Fibroblast of lung (primary cell): ENCODE measurements around the gene KIRREL3. TPM values are rescaled to one million over a fixed set of nuclear protein-coding genes. Genes with fewer than 3 reads are reported as not detected.

Experiments used
- DNase-seq, 2 donors: peaks; one replicate each; pipeline versions ENCODE4 v3.0.0 to v3.0.0-alpha.2; 2010; ENCODE audit warnings: low read depth in 2 of 2
- H2AFZ ChIP-seq: 2 replicates; pipeline ENCODE4 v1.5.1; 2012; ENCODE audit warnings: low read length, control low read depth, inconsistent platforms
- H3K27ac ChIP-seq: 2 replicates; pipeline ENCODE4 v1.5.1; 2011; ENCODE audit warnings: low read length, control low read depth; ENCODE audit not compliant: insufficient read depth
- H3K27me3 ChIP-seq: 2 replicates; pipeline ENCODE4 v1.5.1; 2011; ENCODE audit warnings: mild to moderate bottlenecking, low read length; ENCODE audit not compliant: control insufficient read depth, insufficient read depth
- H3K36me3 ChIP-seq: 2 replicates; pipeline ENCODE4 v1.5.1; 2011; ENCODE audit warnings: low read length; ENCODE audit not compliant: control insufficient read depth, insufficient read depth
- H3K4me1 ChIP-seq: 2 replicates; pipeline ENCODE4 v1.5.1; 2011; ENCODE audit warnings: low read length; ENCODE audit not compliant: control insufficient read depth, insufficient read depth; ENCODE audit errors: extremely low read depth
- H3K4me2 ChIP-seq: 2 replicates; pipeline ENCODE4 v1.5.1; 2011; ENCODE audit warnings: low read length, control low read depth; ENCODE audit not compliant: insufficient read depth; ENCODE audit errors: extremely low read depth
- H3K4me3 ChIP-seq, 4 experiments: fragments of 200-600 bp in 1 of 4; sonication (generic) in 1 of 4; replicated peaks in 1 of 4; 2 replicates each; pipeline ENCODE4 v1.5.1; 2011 to 2016; ENCODE audit warnings: low read length in 4 of 4, low read depth in 3 of 4, mild to moderate bottlenecking in 3 of 4, control low read depth in 2 of 4, inconsistent platforms in 1 of 4, mixed read lengths in 1 of 4; ENCODE audit not compliant: insufficient read depth in 1 of 4; ENCODE audit errors: control extremely low read depth in 1 of 4
- H3K79me2 ChIP-seq: 2 replicates; pipeline ENCODE4 v1.5.1; 2012; ENCODE audit warnings: mild to moderate bottlenecking, low read length, inconsistent platforms; ENCODE audit not compliant: control insufficient read depth, insufficient read depth
- H3K9ac ChIP-seq: 2 replicates; pipeline ENCODE4 v1.5.1; 2011; ENCODE audit warnings: mild to moderate bottlenecking, low read length, control low read depth; ENCODE audit not compliant: insufficient read depth
- H3K9me3 ChIP-seq: 2 replicates; pipeline ENCODE4 v1.5.1; 2012; ENCODE audit warnings: low read depth, low read length; ENCODE audit not compliant: control insufficient read depth, insufficient read depth
- H4K20me1 ChIP-seq: 2 replicates; pipeline ENCODE4 v1.5.1; 2011; ENCODE audit warnings: low read length; ENCODE audit not compliant: control insufficient read depth, insufficient read depth; ENCODE audit errors: extremely low read depth
- EZH2 ChIP-seq: IDR thresholded peaks from 2 replicates; pipeline ENCODE4 v1.5.1; 2012; ENCODE audit warnings: low read length, control low read depth, mild to moderate bottlenecking; ENCODE audit errors: missing control alignments
- polyA plus RNA-seq, 2 donors: library from polyadenylated mRNA; depleted of rRNA in 1 of 2; stranded (reverse) in 1 of 2; unstranded in 1 of 2; fragments of >200 nt; gene quantifications; 2 replicates each; pipeline ENCODE4 v1.2.1, GENCODE V29; 2011 to 2012; ENCODE audit warnings: missing spikeins in 1 of 2
- total RNA-seq: library from RNA; depleted of rRNA; stranded (reverse); fragments of >200 nt; gene quantifications from 2 replicates; pipeline ENCODE4 v1.2.1, GENCODE V29; 2014
- TF ChIP-seq, protein P1 (sequence below), 2 donors: IDR thresholded peaks in 1 of 2; conservative IDR thresholded peaks in 1 of 2; 1 replicate in 1 of 2; 2 replicates in 1 of 2; pipeline ENCODE4 v1.5.1; 2011 to 2012; ENCODE audit warnings: low read length in 2 of 2, control low read depth in 1 of 2, inconsistent platforms in 1 of 2, low read depth in 1 of 2, mild to moderate bottlenecking in 1 of 2

KIRREL3 gene
- total and polyA plus RNA-seq, 2 donors (not counting 1 experiment from before 2014, with no cell fraction given), result 2.8 to 6.1 TPM

DNA sequence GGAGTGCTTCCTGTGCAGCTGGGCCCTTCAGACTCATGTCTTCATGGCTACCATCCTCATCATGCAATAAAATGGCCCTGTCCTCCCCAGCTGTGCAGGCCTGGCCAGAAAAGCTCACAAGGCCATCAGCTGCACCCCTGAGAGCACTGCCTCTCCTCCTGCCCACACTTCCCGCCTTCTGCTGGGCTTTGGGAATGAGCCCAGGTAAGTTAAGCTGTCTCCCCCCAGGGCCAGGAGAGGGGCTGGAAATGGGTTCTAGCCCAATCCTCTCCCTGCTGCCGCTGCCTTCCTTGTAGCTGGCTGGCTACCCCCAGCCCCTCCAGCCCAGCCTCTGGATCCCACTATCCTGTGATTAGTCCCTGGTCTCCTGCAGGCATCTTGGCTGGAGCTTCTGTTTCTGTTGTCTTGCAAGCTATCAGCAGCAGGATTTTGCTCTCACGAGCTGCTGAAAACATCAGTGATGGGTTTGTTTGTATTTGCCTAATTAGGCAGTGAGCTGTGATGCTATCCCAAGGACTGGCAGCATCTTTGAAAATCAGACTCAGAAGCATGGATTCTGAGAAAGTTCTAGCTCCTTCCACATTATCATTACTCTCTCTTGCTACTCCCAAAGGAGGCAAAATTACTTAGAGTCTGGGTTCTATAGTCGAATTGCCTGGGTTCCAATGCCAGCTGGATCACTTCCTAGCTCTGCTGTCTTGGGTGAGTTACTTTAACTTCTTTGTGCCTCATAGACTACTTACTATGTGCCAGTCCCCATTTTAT is 476.9 kb downstream of the KIRREL3 start:
- H3K27me3 ChIP-seq, result no peaks in the 10 kb centered on the region
- no peak overlapping the region for H2AFZ ChIP-seq
- H3K4me3 ChIP-seq, result no peak overlapping the region
- no peak overlapping the region for H3K27ac ChIP-seq
- H3K9ac ChIP-seq, result no peak overlapping the region
- no peaks in the 10 kb centered on the region for H3K79me2 ChIP-seq
- H3K36me3 ChIP-seq, result no peaks in the 10 kb centered on the region
- H3K4me1 ChIP-seq, result no peaks in the 10 kb centered on the region
- H3K4me2 ChIP-seq, result no peak overlapping the region
- TF ChIP-seq, protein P1, sequence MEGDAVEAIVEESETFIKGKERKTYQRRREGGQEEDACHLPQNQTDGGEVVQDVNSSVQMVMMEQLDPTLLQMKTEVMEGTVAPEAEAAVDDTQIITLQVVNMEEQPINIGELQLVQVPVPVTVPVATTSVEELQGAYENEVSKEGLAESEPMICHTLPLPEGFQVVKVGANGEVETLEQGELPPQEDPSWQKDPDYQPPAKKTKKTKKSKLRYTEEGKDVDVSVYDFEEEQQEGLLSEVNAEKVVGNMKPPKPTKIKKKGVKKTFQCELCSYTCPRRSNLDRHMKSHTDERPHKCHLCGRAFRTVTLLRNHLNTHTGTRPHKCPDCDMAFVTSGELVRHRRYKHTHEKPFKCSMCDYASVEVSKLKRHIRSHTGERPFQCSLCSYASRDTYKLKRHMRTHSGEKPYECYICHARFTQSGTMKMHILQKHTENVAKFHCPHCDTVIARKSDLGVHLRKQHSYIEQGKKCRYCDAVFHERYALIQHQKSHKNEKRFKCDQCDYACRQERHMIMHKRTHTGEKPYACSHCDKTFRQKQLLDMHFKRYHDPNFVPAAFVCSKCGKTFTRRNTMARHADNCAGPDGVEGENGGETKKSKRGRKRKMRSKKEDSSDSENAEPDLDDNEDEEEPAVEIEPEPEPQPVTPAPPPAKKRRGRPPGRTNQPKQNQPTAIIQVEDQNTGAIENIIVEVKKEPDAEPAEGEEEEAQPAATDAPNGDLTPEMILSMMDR (conservative IDR thresholded peaks at IDR 0.05 in 1 of 2, IDR thresholded peaks at IDR 0.05 in 1 of 2; ENCODE audit: low read depth in 1 of 2, low read length in 2 of 2), result no peak
- TF ChIP-seq EZH2, result no peak
- no peaks in the 10 kb centered on the region for H3K9me3 ChIP-seq
- DNase-seq, result no peak
- no peaks in the 10 kb centered on the region for H4K20me1 ChIP-seq

GRCh38 chr11:126522606-126523005 is 478.0 kb downstream of the KIRREL3 start:
- H3K4me2 ChIP-seq, result no peak overlapping the region
- no peak overlapping the region for H3K9ac ChIP-seq
- H3K4me1 ChIP-seq, result no peaks in the 10 kb centered on the region
- H2AFZ ChIP-seq, result no peak overlapping the region
- H3K4me3 ChIP-seq, result no peak overlapping the region
- no peaks in the 10 kb centered on the region for H4K20me1 ChIP-seq
- H3K9me3 ChIP-seq, result no peaks in the 10 kb centered on the region
- no peak for DNase-seq
- H3K27ac ChIP-seq, result no peak overlapping the region
- no peaks in the 10 kb centered on the region for H3K27me3 ChIP-seq
- H3K36me3 ChIP-seq, result no peaks in the 10 kb centered on the region
- no peaks in the 10 kb centered on the region for H3K79me2 ChIP-seq
- TF ChIP-seq EZH2, result no peak
- TF ChIP-seq, protein P1 (conservative IDR thresholded peaks at IDR 0.05 in 1 of 2, IDR thresholded peaks at IDR 0.05 in 1 of 2; ENCODE audit: low read depth in 1 of 2, low read length in 2 of 2), result no peak

DNA sequence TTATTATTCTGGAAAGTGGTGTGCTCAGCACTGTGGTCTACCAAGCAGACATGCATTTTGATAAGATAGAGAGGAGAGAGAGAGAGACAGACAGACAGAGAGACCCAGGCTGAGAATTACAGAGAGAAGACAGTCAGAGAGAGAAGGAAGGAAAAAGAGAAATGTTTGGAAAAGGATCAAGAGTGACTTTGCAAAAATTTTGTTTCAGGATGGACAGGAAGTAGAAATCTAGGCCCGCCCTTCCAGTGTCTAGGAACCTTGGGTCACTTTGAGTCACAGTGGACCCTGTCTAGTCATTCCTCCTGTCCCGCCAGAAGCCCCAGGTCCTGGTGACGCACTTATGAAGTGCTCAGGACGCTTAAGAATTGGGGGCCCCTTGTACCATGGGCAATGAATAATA is 478.4 kb downstream of the KIRREL3 start:
- H3K9ac ChIP-seq, result no peak overlapping the region
- no peaks in the 10 kb centered on the region for H3K36me3 ChIP-seq
- H3K4me2 ChIP-seq, result no peak overlapping the region
- H4K20me1 ChIP-seq, result no peaks in the 10 kb centered on the region
- H3K9me3 ChIP-seq, result no peaks in the 10 kb centered on the region
- no peak overlapping the region for H3K4me3 ChIP-seq
- DNase-seq, result no peak
- H2AFZ ChIP-seq, result no peak overlapping the region
- no peaks in the 10 kb centered on the region for H3K79me2 ChIP-seq
- no peaks in the 10 kb centered on the region for H3K4me1 ChIP-seq
- H3K27me3 ChIP-seq, result no peaks in the 10 kb centered on the region
- H3K27ac ChIP-seq, result no peak overlapping the region
- TF ChIP-seq, protein P1 (conservative IDR thresholded peaks at IDR 0.05 in 1 of 2, IDR thresholded peaks at IDR 0.05 in 1 of 2; ENCODE audit: low read depth in 1 of 2, low read length in 2 of 2), result no peak
- TF ChIP-seq EZH2, result no peak
